AG08395 (cell line): ENCODE measurements around the gene AVPI1.
A peak's percentile ranks its signal among the peaks of the same experiment; 100 is the strongest.
"Not testable (repeated sequence)": the region's sequence is repeated elsewhere in the genome, so short reads cannot be mapped to it uniquely, and the experiment has no call there.

Source experiments
- DNase-seq: peaks from one replicate; pipeline ENCODE4 v3.0.0; 2012; ENCODE audit warnings: mixed read lengths, low spot score

Gene AVPI1

DNA sequence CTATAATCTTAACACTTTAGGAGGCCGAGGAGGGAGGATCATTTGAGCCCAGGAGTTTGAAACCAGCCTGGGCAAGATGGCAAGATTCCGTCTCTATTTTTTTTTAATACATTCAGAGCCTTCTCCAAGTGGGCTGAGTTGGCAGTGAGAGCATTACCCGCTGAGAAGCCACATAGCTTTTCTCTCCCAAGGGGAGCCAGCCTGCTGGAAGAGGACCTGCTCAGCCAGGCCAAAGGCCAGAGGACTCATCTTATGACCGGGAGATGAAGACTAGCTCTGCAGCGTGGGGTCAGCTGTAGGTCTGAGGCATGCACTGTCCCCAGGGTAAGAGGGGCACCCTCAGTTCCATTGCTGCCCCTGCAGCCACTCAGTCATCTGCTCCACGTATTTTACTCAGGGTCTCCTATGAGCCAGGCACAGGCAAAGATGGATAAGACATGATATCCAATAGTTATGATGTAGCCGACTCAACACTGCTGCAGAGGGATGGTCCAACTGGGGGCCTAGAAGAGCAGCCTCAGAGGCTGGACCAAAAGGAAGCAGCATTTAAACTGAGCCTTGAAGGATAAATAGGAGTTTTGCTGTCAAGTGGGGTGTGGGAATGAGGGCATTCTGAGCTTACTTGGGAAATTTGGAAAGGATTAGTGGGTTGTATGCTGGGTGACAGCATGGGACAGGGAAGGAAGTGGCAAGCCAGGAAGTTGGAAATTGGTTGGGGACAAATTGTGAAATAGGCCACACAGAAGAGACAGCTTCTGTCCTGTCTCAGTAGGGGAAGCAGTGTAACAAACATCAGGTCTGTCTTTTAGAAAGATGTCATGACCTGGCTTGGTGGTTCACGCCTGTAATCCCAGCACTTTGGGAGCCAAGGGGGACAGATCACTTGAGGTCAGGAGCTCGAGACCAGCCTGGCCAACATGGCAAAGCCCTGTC lies 24.9 kb upstream of the AVPI1 start:
- no peak for DNase-seq

- DNase-seq: peak; percentile 83
These were observed 22.2 kb upstream of the AVPI1 start for GRCh38 chr10:97708976-97709946.

DNA sequence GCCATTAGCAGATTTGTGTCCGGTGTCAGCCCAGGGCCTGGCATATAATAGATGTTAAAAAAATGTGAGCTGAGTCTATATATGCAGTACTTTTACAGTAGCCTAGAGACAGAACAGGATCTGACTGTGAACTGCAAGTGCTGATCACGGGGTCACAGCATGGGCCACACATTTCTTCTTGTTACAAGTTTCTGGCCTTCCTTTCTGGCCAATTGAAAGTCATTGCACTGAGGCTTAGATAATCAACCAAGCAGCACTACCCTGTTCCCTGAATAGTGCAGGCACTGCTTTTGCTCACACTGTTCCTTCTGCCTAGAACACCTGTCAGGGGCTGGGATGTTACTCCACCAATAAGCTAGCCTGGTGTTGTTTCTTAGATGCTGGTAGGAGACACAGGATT lies 21.1 kb upstream of the AVPI1 start:
- DNase-seq: no peak

DNA sequence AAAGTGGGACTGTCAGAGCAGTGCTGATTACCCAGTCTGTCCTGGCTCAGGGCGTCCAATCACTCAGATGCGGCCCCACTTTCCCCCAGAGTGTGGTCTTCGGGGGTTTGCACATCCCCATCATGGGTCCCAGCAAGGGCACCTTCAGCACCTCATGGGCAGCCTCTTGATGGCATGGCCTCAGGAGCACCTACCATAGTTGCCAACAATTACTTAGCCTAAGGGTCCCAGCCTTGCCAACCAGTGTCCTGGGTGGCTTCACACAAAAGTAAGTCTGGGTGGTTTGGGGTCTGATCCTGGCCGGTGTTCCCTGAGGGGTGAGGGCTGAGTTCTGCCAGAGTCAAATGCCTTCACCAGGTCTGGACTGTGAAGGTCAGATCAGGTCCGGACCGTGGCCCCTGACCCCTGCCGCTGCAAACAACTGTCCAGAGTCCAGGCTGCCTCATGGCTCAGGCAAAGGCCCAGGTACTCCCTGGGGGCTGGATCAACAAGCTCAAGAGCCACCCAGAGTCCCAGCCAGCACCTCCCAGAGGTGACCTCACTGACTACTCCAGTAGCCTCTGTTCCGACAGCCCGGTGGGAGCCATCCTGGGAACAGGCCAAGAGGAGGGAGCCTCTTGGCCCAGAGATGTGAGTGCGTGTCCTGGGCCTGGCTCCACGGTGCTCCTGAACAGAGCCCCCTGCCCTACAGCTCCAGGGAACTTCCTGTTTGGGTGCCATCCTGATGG lies 20.3 kb upstream of the AVPI1 start:
- DNase-seq: no peak

GRCh38 chr10:97705006-97705670 lies 18.1 kb upstream of the AVPI1 start:
- no peak for DNase-seq

DNA sequence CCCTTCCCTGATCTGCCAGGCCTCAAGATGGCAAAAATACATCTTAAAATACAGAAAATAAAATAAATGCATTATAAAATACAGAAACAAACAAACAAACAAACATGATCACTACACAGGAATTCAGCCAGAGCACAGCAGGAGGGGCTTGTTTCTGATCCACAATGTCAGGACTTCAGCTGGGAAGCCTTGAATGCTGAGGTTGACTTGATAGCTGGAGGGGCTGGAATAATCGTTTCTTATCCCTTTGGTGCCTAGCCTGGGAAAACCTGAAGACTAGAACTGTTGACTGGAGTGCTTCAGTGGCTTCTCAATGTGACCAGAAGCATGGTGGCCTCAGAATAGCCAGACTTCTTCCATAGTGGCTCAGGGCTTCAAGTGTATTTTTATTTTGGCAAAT lies 17.3 kb upstream of the AVPI1 start:
- DNase-seq: no peak

GRCh38 chr10:97703398-97704067 lies 16.5 kb upstream of the AVPI1 start:
- no peak for DNase-seq

DNA sequence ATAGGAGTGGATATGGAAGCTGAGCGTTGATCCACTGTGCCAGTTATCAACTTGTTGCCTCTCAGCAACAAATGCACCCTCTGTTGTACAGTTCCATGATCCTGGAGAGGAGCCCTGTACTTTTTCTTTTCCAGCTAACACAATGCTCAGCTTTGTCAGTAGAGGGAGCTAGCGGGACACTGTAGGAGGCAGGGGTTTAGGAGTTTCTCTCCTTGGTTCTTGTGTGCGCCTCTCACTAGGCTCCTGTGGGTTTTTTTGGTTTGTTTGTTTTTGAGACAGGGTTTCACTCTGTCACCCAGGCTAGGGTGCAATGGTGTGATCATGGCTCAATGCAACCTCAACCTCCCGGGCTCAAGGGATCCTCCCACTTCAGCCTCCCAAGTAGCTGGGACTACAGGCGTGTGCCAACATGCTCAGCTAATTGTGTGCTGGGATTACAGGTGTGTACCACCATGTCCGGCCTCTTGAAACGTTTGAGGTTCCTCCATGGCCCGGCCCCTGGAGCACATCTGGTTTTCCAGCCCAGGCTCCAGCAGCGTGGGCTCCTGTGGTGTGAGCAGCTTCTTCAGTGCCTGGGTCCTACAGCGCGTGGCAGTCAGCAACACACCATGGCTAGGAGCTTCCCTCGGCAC lies 14.5 kb upstream of the AVPI1 start:
- peak; percentile 89 for DNase-seq

- DNase-seq: not testable (repeated sequence)
These were observed 11.1 kb upstream of the AVPI1 start for GRCh38 chr10:97698072-97698655.

DNA sequence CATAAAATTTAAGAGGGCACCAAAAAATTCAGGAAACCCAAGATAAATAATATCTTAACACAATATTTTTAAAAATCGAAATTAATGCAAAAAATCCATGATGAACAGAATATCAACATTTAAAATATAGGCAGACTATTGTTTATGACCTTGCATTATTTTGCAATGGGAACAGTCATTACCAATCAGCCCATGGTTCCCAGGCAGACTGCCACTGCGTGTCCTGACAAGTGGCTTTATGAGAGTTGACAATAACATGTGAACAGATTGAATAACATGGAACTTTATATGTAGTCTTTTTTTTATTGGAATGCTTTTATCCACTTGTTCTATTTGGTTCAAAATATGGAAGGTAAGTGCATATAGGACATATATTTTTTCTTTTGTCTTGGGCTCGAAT lies 3.1 kb upstream of the AVPI1 start:
- DNase-seq: no peak

- peak; percentile 90 for DNase-seq
These were observed 2.5 kb upstream of the AVPI1 start for GRCh38 chr10:97689559-97690020.

- DNase-seq: peak; percentile 12
These were observed 1.0 kb upstream of the AVPI1 start for GRCh38 chr10:97687785-97688781.

GRCh38 chr10:97686301-97686961 lies 610 bp downstream of the AVPI1 start:
- no peak for DNase-seq

GRCh38 chr10:97685395-97685958 lies 1.6 kb downstream of the AVPI1 start:
- DNase-seq: no peak

- DNase-seq: no peak
These were observed 2.1 kb downstream of the AVPI1 start for GRCh38 chr10:97684866-97685394.

- DNase-seq: not testable (repeated sequence)
These were observed 2.7 kb downstream of the AVPI1 start for GRCh38 chr10:97684368-97684713.

DNA sequence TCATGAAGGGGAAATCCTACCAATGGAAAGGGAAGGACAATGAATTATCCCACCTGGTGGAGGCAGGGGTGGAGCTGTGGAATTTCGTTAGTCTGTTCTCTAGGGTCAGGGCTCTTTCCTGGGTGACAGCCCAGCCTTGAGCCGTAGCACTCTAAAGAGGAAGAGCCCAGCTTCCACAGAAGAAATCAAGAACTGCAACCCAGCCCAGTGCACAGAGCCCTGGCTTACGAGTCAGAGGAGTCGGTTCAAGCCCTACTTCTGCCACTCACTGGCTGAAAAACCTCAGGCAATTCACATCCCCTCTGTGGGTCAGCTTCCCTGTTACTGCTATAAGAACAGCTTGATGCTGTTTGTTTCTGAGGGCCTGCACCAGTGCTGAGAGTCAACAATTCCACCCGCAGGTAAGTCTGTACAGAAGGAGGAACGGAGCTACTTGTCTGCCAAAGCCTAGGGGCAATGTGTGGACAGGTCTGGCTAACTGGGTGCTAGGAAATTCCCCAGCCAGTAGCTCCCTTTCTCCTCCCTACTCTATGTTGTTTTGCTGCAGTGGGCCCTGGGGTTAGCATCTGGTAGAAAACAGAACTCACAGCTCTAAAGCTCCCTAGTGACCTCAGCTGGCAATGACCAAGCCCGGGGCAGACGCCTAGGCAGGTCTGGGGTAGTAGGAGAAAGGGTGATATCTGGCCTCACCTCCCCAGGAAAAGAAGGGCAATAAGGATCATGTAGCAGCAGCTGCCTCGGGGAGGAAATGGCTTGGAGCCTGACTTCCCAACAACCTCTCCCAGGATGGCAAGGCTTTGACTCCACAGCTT lies 3.3 kb downstream of the AVPI1 start:
- peak; percentile 41 for DNase-seq
